A549 (cell line): Measurements from ENCODE around the gene COL12A1. TPM values are rescaled to one million over a fixed set of nuclear protein-coding genes. Genes with fewer than 3 reads are reported as not detected.

ENCODE experiments used
- ATAC-seq, 2 experiments: fragments of 200-7000 bp in 1 of 2; fragments of >200 bp in 1 of 2; cut with Nextera tagmentation in 1 of 2; cut with Tn5 transposase in 1 of 2; 3 replicates each; pipeline versions ENCODE4 v1.8.0 to v1.9.1; 2018 to 2020; ENCODE audit warnings: mild to moderate bottlenecking in 1 of 2, moderate library complexity in 1 of 2
- CTCF ChIA-PET: fragments of 300-600 bp; sonication (Branson Sonifier 250); formaldehyde crosslinking; extraction: SDS; loops from one replicate; lab custom pipeline; 2021; ENCODE audit warnings: antibody characterized with exemption, inconsistent platforms; lab: Yijun Ruan, JAX
- POLR2A ChIA-PET: fragments of 350-600 bp; formaldehyde crosslinking; extraction: SDS; loops from one replicate; lab custom pipeline; 2021; ENCODE audit warnings: antibody characterized with exemption, inconsistent platforms; lab: Yijun Ruan, JAX
- DNase-seq, 2 experiments: peaks; one replicate each; pipeline versions ENCODE4 v3.0.0 to v3.0.0-alpha.2; 2011 to 2016; ENCODE audit warnings: low read depth in 1 of 2, low spot score in 1 of 2
- FAIRE-seq: peaks from 2 replicates; lab custom pipeline; 2011; peaks lifted over from hg19 to GRCh38; lab: Jason Lieb, UNC
- H3K27ac ChIP-seq, 2 experiments: fragments of >200 bp; sonication (Bioruptor Twin); formaldehyde crosslinking; 3 replicates each; pipeline ENCODE4 v1.5.1; 2016 to 2017
- H3K4me1 ChIP-seq: fragments of >200 bp; sonication (Bioruptor Twin); formaldehyde crosslinking; 3 replicates; pipeline ENCODE4 v1.6.1; 2016
- H3K4me2 ChIP-seq: fragments of >200 bp; sonication (Bioruptor Twin); formaldehyde crosslinking; 3 replicates; pipeline ENCODE4 v1.6.1; 2016
- H3K4me3 ChIP-seq: fragments of >200 bp; sonication (Bioruptor Twin); formaldehyde crosslinking; 3 replicates; pipeline ENCODE4 v1.5.1; 2016
- H3K9me3 ChIP-seq: fragments of >200 bp; sonication (Bioruptor Twin); formaldehyde crosslinking; 3 replicates; pipeline ENCODE4 v1.6.1; 2016
- CBX2 ChIP-seq: fragments of 200-600 bp; sonication (generic); IDR thresholded peaks from 2 replicates; pipeline ENCODE4 v1.6.1; 2016; ENCODE audit warnings: low read depth, mild to moderate bottlenecking, borderline replicate concordance
- CBX8 ChIP-seq: fragments of 200-600 bp; sonication (generic); IDR thresholded peaks from 2 replicates; pipeline ENCODE4 v1.6.1; 2016
- CEBPB ChIP-seq, 2 experiments: fragments of >200 bp in 1 of 2; sonication (Bioruptor Twin) in 1 of 2; formaldehyde crosslinking in 1 of 2; IDR thresholded peaks; 2 replicates each; pipeline ENCODE4 v1.6.1; 2012 to 2016
- EP300 ChIP-seq, 2 experiments: fragments of >200 bp; sonication (Bioruptor Twin); formaldehyde crosslinking; IDR thresholded peaks; 2 replicates in 1 of 2; 3 replicates in 1 of 2; pipeline ENCODE4 v1.6.1; 2016 to 2017
- ESRRA ChIP-seq: fragments of 150-350 bp; IDR thresholded peaks from 2 replicates; pipeline ENCODE4 v1.6.1; 2014; ENCODE audit warnings: mild to moderate bottlenecking, low read length, borderline replicate concordance
- FOSL2 ChIP-seq, 2 experiments: fragments of 450-650 bp in 1 of 2; fragments of >200 bp in 1 of 2; sonication (Bioruptor Twin) in 1 of 2; formaldehyde crosslinking; IDR thresholded peaks; 2 replicates each; pipeline versions ENCODE4 v1.5.0 to v1.6.1; 2016 to 2020; ENCODE audit warnings: mild to moderate bottlenecking in 1 of 2, moderate library complexity in 1 of 2
- HOXB13 ChIP-seq: fragments of 250-450 bp; sonication (Bioruptor Pico); IDR thresholded peaks from 2 replicates; pipeline ENCODE4 v1.5.0; 2020; ENCODE audit warnings: low read depth, mild to moderate bottlenecking, moderate library complexity
- HOXB5 ChIP-seq: fragments of 250-450 bp; sonication (Bioruptor Pico); IDR thresholded peaks from 2 replicates; pipeline ENCODE4 v1.5.0; 2020; ENCODE audit warnings: mild to moderate bottlenecking, moderate library complexity
- KDM5A ChIP-seq: fragments of 200-600 bp; sonication (generic); IDR thresholded peaks from 2 replicates; pipeline ENCODE4 v1.6.1; 2016; ENCODE audit warnings: antibody characterized with exemption, mild to moderate bottlenecking
- MAX ChIP-seq: IDR thresholded peaks from 2 replicates; pipeline ENCODE4 v1.6.1; 2012
- MAZ ChIP-seq: fragments of 150-350 bp; IDR thresholded peaks from 2 replicates; pipeline ENCODE4 v1.6.1; 2014; ENCODE audit warnings: antibody characterized with exemption, low read depth, low read length, borderline replicate concordance
- PBX3 ChIP-seq: IDR thresholded peaks from 2 replicates; pipeline ENCODE4 v1.6.1; 2012
- RFX5 ChIP-seq: fragments of 450-650 bp; IDR thresholded peaks from 2 replicates; pipeline ENCODE4 v1.7.1; 2014; ENCODE audit warnings: antibody characterized with exemption, mild to moderate bottlenecking, moderate library complexity
- ZC3H11A ChIP-seq: fragments of 450-650 bp; IDR thresholded peaks from 2 replicates; pipeline ENCODE4 v1.6.1; 2014; ENCODE audit warnings: antibody characterized with exemption, mild to moderate bottlenecking
- ZFP36 ChIP-seq: fragments of 450-650 bp; IDR thresholded peaks from 2 replicates; pipeline ENCODE4 v1.6.1; 2014; ENCODE audit warnings: borderline replicate concordance; ENCODE audit not compliant: partially characterized antibody
- ZSCAN20 ChIP-seq: fragments of 250-450 bp; sonication (Bioruptor Pico); IDR thresholded peaks from 2 replicates; pipeline ENCODE4 v1.8.0; 2022; ENCODE audit warnings: mild to moderate bottlenecking, moderate library complexity
- WGBS: methylation state at CpG from one replicate; pipeline ENCODE4 v1.1.6; 2017; ENCODE audit errors: missing lambda C conversion rate; 5-methylcytosine and 5-hydroxymethylcytosine counted together
- polyA plus RNA-seq, 4 experiments: library from polyadenylated mRNA; depleted of rRNA in 3 of 4; stranded (reverse); fragments of >200 nt; fragmentation: RNase III in 1 of 4; extraction: RNeasy Plus Mini Kit Qiagen cat#74134 plus additional on column Dnase treatment in 1 of 4; gene quantifications; 2 replicates in 3 of 4; 3 replicates in 1 of 4; pipeline ENCODE4 v1.2.3, GENCODE V29; 2011 to 2017
- TF ChIP-seq, protein P1 (sequence below): fragments of 150-350 bp; IDR thresholded peaks from 2 replicates; pipeline ENCODE4 v1.6.1; 2014; ENCODE audit warnings: low read depth, mild to moderate bottlenecking, low read length
- TF ChIP-seq, protein P2 (sequence below): fragments of 250-450 bp; sonication (Bioruptor Pico); IDR thresholded peaks from 2 replicates; pipeline ENCODE4 v1.5.0; 2020; ENCODE audit warnings: low read depth, mild to moderate bottlenecking, moderate library complexity
- TF ChIP-seq, protein P3 (sequence below): fragments of 250-450 bp; sonication (Bioruptor Pico); IDR thresholded peaks from 2 replicates; pipeline ENCODE4 v1.5.0; 2021; ENCODE audit warnings: mild to moderate bottlenecking, moderate library complexity, borderline replicate concordance
- TF ChIP-seq, protein P4 (sequence below): fragments of 450-650 bp; IDR thresholded peaks from 2 replicates; pipeline ENCODE4 v1.6.1; 2014; ENCODE audit warnings: antibody characterized with exemption

The COL12A1 gene
- polyA plus RNA-seq, 2 of the 4 experiments (the other 2 are of a cell fraction) = 6.3 to 11.2 TPM

- 28% methylated on average over 5 of the region's 5 CpGs for WGBS
- ATAC-seq = peak in 1 of 2 experiments; percentile 53; a peak in 2 of 6 replicates
- TF ChIP-seq MAX (no peak), MAZ (no peak), CBX8 (no peak), ZSCAN20 (CRISPR knock-in tag) (no peak), ZC3H11A (no peak), HOXB13 (no peak), ESRRA (no peak), FOSL2 (IDR thresholded peaks at IDR 0.05) (no peak), FOSL2 (CRISPR knock-in tag; IDR thresholded peaks at IDR 0.05) (no peak), CBX2 (no peak), RFX5 (no peak), EP300 (IDR thresholded peaks at IDR 0.05) (no peak), HOXB5 (CRISPR knock-in tag) (no peak), CEBPB (IDR thresholded peaks at IDR 0.05) (no peak), KDM5A (no peak)
- TF ChIP-seq, protein P1, sequence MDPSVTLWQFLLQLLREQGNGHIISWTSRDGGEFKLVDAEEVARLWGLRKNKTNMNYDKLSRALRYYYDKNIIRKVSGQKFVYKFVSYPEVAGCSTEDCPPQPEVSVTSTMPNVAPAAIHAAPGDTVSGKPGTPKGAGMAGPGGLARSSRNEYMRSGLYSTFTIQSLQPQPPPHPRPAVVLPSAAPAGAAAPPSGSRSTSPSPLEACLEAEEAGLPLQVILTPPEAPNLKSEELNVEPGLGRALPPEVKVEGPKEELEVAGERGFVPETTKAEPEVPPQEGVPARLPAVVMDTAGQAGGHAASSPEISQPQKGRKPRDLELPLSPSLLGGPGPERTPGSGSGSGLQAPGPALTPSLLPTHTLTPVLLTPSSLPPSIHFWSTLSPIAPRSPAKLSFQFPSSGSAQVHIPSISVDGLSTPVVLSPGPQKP = no peak
- TF ChIP-seq, protein P2, sequence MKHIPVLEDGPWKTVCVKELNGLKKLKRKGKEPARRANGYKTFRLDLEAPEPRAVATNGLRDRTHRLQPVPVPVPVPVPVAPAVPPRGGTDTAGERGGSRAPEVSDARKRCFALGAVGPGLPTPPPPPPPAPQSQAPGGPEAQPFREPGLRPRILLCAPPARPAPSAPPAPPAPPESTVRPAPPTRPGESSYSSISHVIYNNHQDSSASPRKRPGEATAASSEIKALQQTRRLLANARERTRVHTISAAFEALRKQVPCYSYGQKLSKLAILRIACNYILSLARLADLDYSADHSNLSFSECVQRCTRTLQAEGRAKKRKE (CRISPR knock-in tag) = no peak
- TF ChIP-seq, protein P3, sequence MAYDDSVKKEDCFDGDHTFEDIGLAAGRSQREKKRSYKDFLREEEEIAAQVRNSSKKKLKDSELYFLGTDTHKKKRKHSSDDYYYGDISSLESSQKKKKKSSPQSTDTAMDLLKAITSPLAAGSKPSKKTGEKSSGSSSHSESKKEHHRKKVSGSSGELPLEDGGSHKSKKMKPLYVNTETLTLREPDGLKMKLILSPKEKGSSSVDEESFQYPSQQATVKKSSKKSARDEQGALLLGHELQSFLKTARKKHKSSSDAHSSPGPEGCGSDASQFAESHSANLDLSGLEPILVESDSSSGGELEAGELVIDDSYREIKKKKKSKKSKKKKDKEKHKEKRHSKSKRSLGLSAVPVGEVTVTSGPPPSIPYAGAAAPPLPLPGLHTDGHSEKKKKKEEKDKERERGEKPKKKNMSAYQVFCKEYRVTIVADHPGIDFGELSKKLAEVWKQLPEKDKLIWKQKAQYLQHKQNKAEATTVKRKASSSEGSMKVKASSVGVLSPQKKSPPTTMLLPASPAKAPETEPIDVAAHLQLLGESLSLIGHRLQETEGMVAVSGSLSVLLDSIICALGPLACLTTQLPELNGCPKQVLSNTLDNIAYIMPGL (CRISPR knock-in tag) = no peak
- TF ChIP-seq, protein P4, sequence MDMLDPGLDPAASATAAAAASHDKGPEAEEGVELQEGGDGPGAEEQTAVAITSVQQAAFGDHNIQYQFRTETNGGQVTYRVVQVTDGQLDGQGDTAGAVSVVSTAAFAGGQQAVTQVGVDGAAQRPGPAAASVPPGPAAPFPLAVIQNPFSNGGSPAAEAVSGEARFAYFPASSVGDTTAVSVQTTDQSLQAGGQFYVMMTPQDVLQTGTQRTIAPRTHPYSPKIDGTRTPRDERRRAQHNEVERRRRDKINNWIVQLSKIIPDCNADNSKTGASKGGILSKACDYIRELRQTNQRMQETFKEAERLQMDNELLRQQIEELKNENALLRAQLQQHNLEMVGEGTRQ = no peak
- DNase-seq = peak in 1 of 2 experiments; percentile 21
- Histone ChIP-seq H3K4me2 (no peak overlapping the region), H3K4me1 (no peaks in the 10 kb centered on the region), H3K4me3 (no peak overlapping the region), H3K27ac (no peak overlapping the region), H3K9me3 (no peaks in the 10 kb centered on the region)
- ChIA-PET CTCF (interaction anchor here (0.6 to 1.0 kb wide), 3 partner anchors 138 to 1179 kb away, joined by 3 to 5 read pairs (median 3); no protein-coding TSS in a partner anchor), POLR2A (no interaction called here)
- FAIRE-seq = no peak
Measured at GRCh38 chr6:75065523-75065922, 140.3 kb downstream of the COL12A1 start.

- no peak for TF ChIP-seq ZFP36
- no peak for TF ChIP-seq CEBPB (IDR thresholded peaks at IDR 0.05)
- no peak for TF ChIP-seq PBX3
- ChIA-PET POLR2A (no interaction called here), CTCF (no interaction called here)
- FAIRE-seq (no peak), ATAC-seq (no peak), DNase-seq (no peak)
- Histone ChIP-seq H3K4me3 (no peak overlapping the region), H3K27ac (no peak overlapping the region), H3K9me3 (no peaks in the 10 kb centered on the region), H3K4me2 (no peak overlapping the region), H3K4me1 (no peaks in the 10 kb centered on the region)
- whole genome bisulfite sequencing = 58% methylated on average over 3 of the region's 3 CpGs
Measured at GRCh38 chr6:75052491-75052890, 153.4 kb downstream of the COL12A1 start.
